Measurements from ENCODE around the gene COMMD8.

DNA sequence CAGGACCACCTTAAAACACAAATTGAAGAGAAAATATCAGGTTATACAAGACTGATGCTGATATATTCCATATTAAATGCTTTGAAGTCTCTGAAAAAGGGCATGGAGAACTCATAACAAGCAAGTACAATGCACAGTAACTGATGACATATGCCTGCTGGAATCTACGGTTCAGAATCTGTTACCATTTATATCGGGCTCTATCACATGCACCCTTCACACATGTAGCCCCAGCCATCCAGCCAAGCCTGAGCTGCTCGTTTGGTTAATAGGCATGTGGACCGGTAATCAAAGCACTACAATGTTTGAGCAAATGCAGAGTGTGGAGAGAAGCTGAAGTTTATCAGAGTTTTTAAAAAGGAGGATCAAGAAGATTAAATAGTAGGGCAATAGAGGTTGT is 11.8 kb downstream of the COMMD8 start:
- TF ChIP-seq POLR2A (IDR thresholded peaks at IDR 0.05) (no peak), CTCF (IDR thresholded peaks at IDR 0.05) (no peak)

Data from esophagus squamous epithelium (tissue), 4 donors.